Activated T-cell treated with anti-CD3 and anti-CD28 coated beads, Interleukin-2, amount 50 U/mL, for 48 hours (primary cell): ENCODE measurements around the gene ZMYND10.
"Not testable (repeated sequence)": the region's sequence is repeated elsewhere in the genome, so short reads cannot be mapped to it uniquely, and the experiment has no call there.

ENCODE experiments used
- DNase-seq, 2 experiments: peaks; one replicate each; pipeline ENCODE4 v3.0.0-alpha.2; 2020

The ZMYND10 gene

GRCh38 chr3:50324351-50325112 is 21.0 kb downstream of the ZMYND10 start:
- peak; percentile 81 to 82 for DNase-seq

GRCh38 chr3:50323614-50324199 is 21.8 kb downstream of the ZMYND10 start:
- DNase-seq: no peak

- no peak for DNase-seq
These were observed 22.4 kb downstream of the ZMYND10 start for GRCh38 chr3:50323092-50323600.

GRCh38 chr3:50322386-50323091 is 23.0 kb downstream of the ZMYND10 start, which contains the start of gene HYAL2:
Gene HYAL2 (minus strand): TSS chr3:50322745. CDS start chr3:50320489, 2,256 bp downstream.
- no peak for DNase-seq

GRCh38 chr3:50322115-50322385 is 23.5 kb downstream of the ZMYND10 start:
- DNase-seq: no peak

GRCh38 chr3:50321336-50322114 is 24.0 kb downstream of the ZMYND10 start:
- DNase-seq: peak; percentile 92

GRCh38 chr3:50320853-50321335 is 24.6 kb downstream of the ZMYND10 start:
- DNase-seq: no peak

GRCh38 chr3:50319894-50320625 is 25.5 kb downstream of the ZMYND10 start:
- no peak for DNase-seq

- no peak for DNase-seq
These were observed 26.2 kb downstream of the ZMYND10 start for GRCh38 chr3:50319181-50319893.

- no peak for DNase-seq
These were observed 26.9 kb downstream of the ZMYND10 start for GRCh38 chr3:50318615-50319014.

- no peak for DNase-seq
These were observed 27.4 kb downstream of the ZMYND10 start for GRCh38 chr3:50318163-50318562.

- no peak for DNase-seq
These were observed 28.2 kb downstream of the ZMYND10 start for GRCh38 chr3:50317300-50317699.

- peak; percentile 62 to 68 for DNase-seq
These were observed 28.8 kb downstream of the ZMYND10 start for GRCh38 chr3:50316657-50317242.

- no peak for DNase-seq
These were observed 30.7 kb downstream of the ZMYND10 start for GRCh38 chr3:50314816-50315215.

- no peak for DNase-seq
These were observed 31.2 kb downstream of the ZMYND10 start for GRCh38 chr3:50314342-50314741.

GRCh38 chr3:50312041-50312440 is 33.5 kb downstream of the ZMYND10 start:
- not testable (repeated sequence) for DNase-seq

GRCh38 chr3:50304601-50305000 is 40.9 kb downstream of the ZMYND10 start:
- DNase-seq: peak in 1 of 2 experiments; percentile 47

GRCh38 chr3:50303013-50303815 is 42.3 kb downstream of the ZMYND10 start, which contains the start of gene HYAL1:
Gene HYAL1 (minus strand): TSS chr3:50303574. CDS start chr3:50302956, 618 bp downstream.
- DNase-seq: no peak

GRCh38 chr3:50302095-50303012 is 43.2 kb downstream of the ZMYND10 start:
- DNase-seq: no peak
